ENCODE measurements around the gene RANBP1. TPM values are rescaled to one million over a fixed set of nuclear protein-coding genes. Genes with fewer than 3 reads are reported as not detected.

The RANBP1 gene
- total RNA-seq, 1 experiment from 2014 or later = 195 TPM

DNA sequence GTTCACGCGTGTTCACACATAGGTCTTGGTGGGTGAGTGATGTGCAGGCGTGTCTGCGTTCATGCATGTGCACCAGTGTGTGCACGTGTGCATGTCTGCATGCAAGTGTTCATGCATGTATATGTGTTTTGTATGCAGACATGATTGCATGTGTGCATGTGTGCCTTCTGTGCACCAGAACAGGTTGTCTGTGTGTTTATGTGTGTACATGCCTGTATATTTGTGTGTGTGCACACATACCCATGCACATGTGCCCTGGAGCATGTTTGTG is 20.6 kb downstream of the RANBP1 start:
- TF ChIP-seq, protein P1, sequence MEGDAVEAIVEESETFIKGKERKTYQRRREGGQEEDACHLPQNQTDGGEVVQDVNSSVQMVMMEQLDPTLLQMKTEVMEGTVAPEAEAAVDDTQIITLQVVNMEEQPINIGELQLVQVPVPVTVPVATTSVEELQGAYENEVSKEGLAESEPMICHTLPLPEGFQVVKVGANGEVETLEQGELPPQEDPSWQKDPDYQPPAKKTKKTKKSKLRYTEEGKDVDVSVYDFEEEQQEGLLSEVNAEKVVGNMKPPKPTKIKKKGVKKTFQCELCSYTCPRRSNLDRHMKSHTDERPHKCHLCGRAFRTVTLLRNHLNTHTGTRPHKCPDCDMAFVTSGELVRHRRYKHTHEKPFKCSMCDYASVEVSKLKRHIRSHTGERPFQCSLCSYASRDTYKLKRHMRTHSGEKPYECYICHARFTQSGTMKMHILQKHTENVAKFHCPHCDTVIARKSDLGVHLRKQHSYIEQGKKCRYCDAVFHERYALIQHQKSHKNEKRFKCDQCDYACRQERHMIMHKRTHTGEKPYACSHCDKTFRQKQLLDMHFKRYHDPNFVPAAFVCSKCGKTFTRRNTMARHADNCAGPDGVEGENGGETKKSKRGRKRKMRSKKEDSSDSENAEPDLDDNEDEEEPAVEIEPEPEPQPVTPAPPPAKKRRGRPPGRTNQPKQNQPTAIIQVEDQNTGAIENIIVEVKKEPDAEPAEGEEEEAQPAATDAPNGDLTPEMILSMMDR (IDR thresholded peaks at IDR 0.05; ENCODE audit: unreplicated experiment) = no peak
- Mint-ChIP-seq H3K9me3 (ENCODE audit: unreplicated experiment) (no peaks in the 10 kb centered on the region), H3K4me1 (ENCODE audit: insufficient read depth, unreplicated experiment) (no peaks in the 10 kb centered on the region), H3K4me3 (ENCODE audit: unreplicated experiment) (no peak overlapping the region), H3K27ac (ENCODE audit: low read depth, unreplicated experiment) (no peak overlapping the region), H3K27me3 (ENCODE audit: insufficient read depth, unreplicated experiment) (no peaks in the 10 kb centered on the region), H3K36me3 (ENCODE audit: insufficient read depth, unreplicated experiment) (peaks cover 7% of the 10 kb centered on the region)
- POLR2A ChIA-PET = no interaction called here
- DNase-seq (ENCODE audit: unreplicated experiment) = no peak
- intact Hi-C loops (cut with micrococcal nuclease) = no loop called here
- CTCF ChIA-PET = no interaction called here
- no TSS peak for BruUV-seq (replicated peaks)

DNA sequence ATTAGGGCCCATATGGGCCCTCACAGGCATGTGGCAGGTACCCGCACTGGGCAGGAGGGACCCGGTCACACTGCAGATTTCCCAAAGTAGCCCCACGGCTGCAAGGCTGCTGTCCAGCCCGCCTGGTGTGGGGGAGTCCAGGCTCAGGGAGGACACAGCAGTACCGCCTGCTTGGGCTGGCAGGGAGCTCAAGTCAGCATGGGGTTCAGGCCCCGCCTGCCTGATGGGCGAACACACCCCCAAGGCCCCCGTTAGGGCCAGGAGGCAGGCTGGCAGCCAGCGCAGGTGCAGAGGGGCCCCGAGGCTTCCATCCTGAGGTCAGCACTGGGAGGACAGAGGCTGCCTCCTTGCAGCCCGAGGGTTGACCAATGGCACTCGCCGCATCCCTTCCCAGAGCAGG is 21.2 kb downstream of the RANBP1 start:
- POLR2A ChIA-PET = no interaction called here
- Mint-ChIP-seq H3K27me3 (ENCODE audit: insufficient read depth, unreplicated experiment) (no peaks in the 10 kb centered on the region), H3K4me3 (ENCODE audit: unreplicated experiment) (no peak overlapping the region), H3K36me3 (ENCODE audit: insufficient read depth, unreplicated experiment) (peaks cover 7% of the 10 kb centered on the region), H3K4me1 (ENCODE audit: insufficient read depth, unreplicated experiment) (no peaks in the 10 kb centered on the region), H3K9me3 (ENCODE audit: unreplicated experiment) (no peaks in the 10 kb centered on the region), H3K27ac (ENCODE audit: low read depth, unreplicated experiment) (peak overlapping the region; percentile 81)
- DNase-seq (ENCODE audit: unreplicated experiment) = no peak
- CTCF ChIA-PET = no interaction called here
- no TSS peak for BruUV-seq (replicated peaks)
- intact Hi-C loops (cut with micrococcal nuclease) = no loop called here
- TF ChIP-seq, protein P1 (IDR thresholded peaks at IDR 0.05; ENCODE audit: unreplicated experiment) = no peak

DNA sequence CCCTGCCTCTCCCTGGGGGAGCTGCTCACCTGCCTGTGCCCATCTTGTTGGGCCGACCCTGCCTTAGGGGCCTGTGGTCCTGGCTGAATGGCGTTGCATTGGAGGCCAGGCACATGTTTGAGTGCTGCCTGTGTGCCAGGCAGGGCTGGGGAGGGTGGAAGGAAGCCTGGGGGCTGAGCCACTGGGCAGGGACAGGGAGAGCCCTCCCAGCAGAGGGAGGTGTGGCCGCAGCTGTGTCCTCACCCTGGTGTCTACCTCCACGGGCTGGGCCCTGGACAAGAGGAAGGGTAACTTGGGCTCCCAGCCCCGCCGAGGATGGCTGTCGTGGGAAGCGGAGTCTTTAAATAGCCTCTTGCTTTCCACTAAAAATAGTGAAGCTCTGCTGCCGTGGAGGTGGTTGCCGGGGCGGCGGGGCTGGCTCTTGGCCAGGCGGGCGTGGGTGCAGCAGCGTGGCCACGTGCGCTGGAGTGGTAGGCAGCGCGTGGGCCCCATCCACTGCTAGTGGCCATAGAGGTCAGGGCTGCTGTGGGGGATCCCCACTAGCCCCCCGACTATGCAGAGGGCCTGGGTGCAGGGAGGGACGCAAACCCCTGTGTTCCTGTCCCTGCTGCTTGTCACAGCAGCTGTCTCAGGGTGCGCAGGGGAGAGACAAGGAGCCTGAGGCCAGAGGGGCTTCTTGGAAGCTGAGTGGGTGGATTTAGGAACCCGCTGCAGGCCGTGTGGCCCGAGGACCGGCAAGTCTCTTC is 21.9 kb downstream of the RANBP1 start:
- CTCF ChIA-PET = no interaction called here
- no TSS peak for BruUV-seq (replicated peaks)

GRCh38 chr22:20138417-20138738 is 22.5 kb downstream of the RANBP1 start:
- H3K4me1 Mint-ChIP-seq (ENCODE audit: insufficient read depth, unreplicated experiment) = no peaks in the 10 kb centered on the region
- BruUV-seq (replicated peaks) = no TSS peak
- H3K4me3 Mint-ChIP-seq (ENCODE audit: unreplicated experiment) = no peak overlapping the region
- no peaks in the 10 kb centered on the region for H3K27me3 Mint-ChIP-seq (ENCODE audit: insufficient read depth, unreplicated experiment)
- H3K36me3 Mint-ChIP-seq (ENCODE audit: insufficient read depth, unreplicated experiment) = peaks cover 7% of the 10 kb centered on the region
- no peaks in the 10 kb centered on the region for H3K9me3 Mint-ChIP-seq (ENCODE audit: unreplicated experiment)
- POLR2A ChIA-PET = no interaction called here
- intact Hi-C loops (cut with micrococcal nuclease) = no loop called here
- TF ChIP-seq, protein P1 (IDR thresholded peaks at IDR 0.05; ENCODE audit: unreplicated experiment) = no peak
- DNase-seq (ENCODE audit: unreplicated experiment) = no peak
- CTCF ChIA-PET = no interaction called here
- no peak overlapping the region for H3K27ac Mint-ChIP-seq (ENCODE audit: low read depth, unreplicated experiment)

More for the DNA sequence above, 21.9 kb downstream of the RANBP1 start:
- Mint-ChIP-seq H3K27ac (ENCODE audit: low read depth, unreplicated experiment) (peak overlapping the region; percentile 81), H3K36me3 (ENCODE audit: insufficient read depth, unreplicated experiment) (peaks cover 7% of the 10 kb centered on the region), H3K4me1 (ENCODE audit: insufficient read depth, unreplicated experiment) (no peaks in the 10 kb centered on the region), H3K27me3 (ENCODE audit: insufficient read depth, unreplicated experiment) (no peaks in the 10 kb centered on the region), H3K4me3 (ENCODE audit: unreplicated experiment) (no peak overlapping the region), H3K9me3 (ENCODE audit: unreplicated experiment) (no peaks in the 10 kb centered on the region)
- intact Hi-C loops (cut with micrococcal nuclease) = no loop called here
- no peak for DNase-seq (ENCODE audit: unreplicated experiment)
- POLR2A ChIA-PET = no interaction called here
- TF ChIP-seq, protein P1 (IDR thresholded peaks at IDR 0.05; ENCODE audit: unreplicated experiment) = no peak
